ENCODE measurements around the gene BMP6.

Gene BMP6

GRCh38 chr6:7912736-7913517 lies 187.0 kb downstream of the BMP6 start:
- Histone ChIP-seq H3K4me1 (ENCODE audit: insufficient read depth, low read length) (no peaks in the 10 kb centered on the region), H3K4me3 (ENCODE audit: low read length) (no peak overlapping the region)

GRCh38 chr6:7914311-7914710 lies 188.4 kb downstream of the BMP6 start:
- Histone ChIP-seq H3K4me3 (ENCODE audit: low read length) (no peak overlapping the region), H3K9me3 (ENCODE audit: insufficient read depth, low read depth, low read length) (no peaks in the 10 kb centered on the region), H3K9ac (ENCODE audit: low read depth, low read length) (no peak overlapping the region), H3K27ac (ENCODE audit: low read length) (no peak overlapping the region), H3K27me3 (ENCODE audit: insufficient read depth, low read length) (peaks cover 43% of the 10 kb centered on the region), H3K36me3 (ENCODE audit: insufficient read depth, low read depth, low read length) (no peaks in the 10 kb centered on the region), H3K4me1 (ENCODE audit: insufficient read depth, low read length) (no peaks in the 10 kb centered on the region)

More at GRCh38 chr6:7912736-7913517, 187.0 kb downstream of the BMP6 start:
- H3K27ac ChIP-seq (ENCODE audit: low read length): no peak overlapping the region
- H3K27me3 ChIP-seq (ENCODE audit: insufficient read depth, low read length): peaks cover 43% of the 10 kb centered on the region
- H3K36me3 ChIP-seq (ENCODE audit: insufficient read depth, low read depth, low read length): no peaks in the 10 kb centered on the region
- no peak overlapping the region for H3K9ac ChIP-seq (ENCODE audit: low read depth, low read length)
- H3K9me3 ChIP-seq (ENCODE audit: insufficient read depth, low read depth, low read length): no peaks in the 10 kb centered on the region

- Histone ChIP-seq H3K4me3 (ENCODE audit: low read length) (no peak overlapping the region), H3K27me3 (ENCODE audit: insufficient read depth, low read length) (peaks cover 43% of the 10 kb centered on the region)
Observed at GRCh38 chr6:7914991-7915789, 189.3 kb downstream of the BMP6 start.

GRCh38 chr6:7916959-7917358 lies 191.1 kb downstream of the BMP6 start:
- H3K27ac ChIP-seq (ENCODE audit: low read length): no peak overlapping the region
- no peak overlapping the region for H3K4me3 ChIP-seq (ENCODE audit: low read length)
- no peaks in the 10 kb centered on the region for H3K9me3 ChIP-seq (ENCODE audit: insufficient read depth, low read depth, low read length)
- H3K4me1 ChIP-seq (ENCODE audit: insufficient read depth, low read length): no peaks in the 10 kb centered on the region
- peaks cover 31% of the 10 kb centered on the region for H3K27me3 ChIP-seq (ENCODE audit: insufficient read depth, low read length)
- no peak overlapping the region for H3K9ac ChIP-seq (ENCODE audit: low read depth, low read length)
- H3K36me3 ChIP-seq (ENCODE audit: insufficient read depth, low read depth, low read length): no peaks in the 10 kb centered on the region

More at GRCh38 chr6:7914991-7915789, 189.3 kb downstream of the BMP6 start:
- H3K9ac ChIP-seq (ENCODE audit: low read depth, low read length): no peak overlapping the region
- no peaks in the 10 kb centered on the region for H3K9me3 ChIP-seq (ENCODE audit: insufficient read depth, low read depth, low read length)
- H3K4me1 ChIP-seq (ENCODE audit: insufficient read depth, low read length): no peaks in the 10 kb centered on the region
- no peaks in the 10 kb centered on the region for H3K36me3 ChIP-seq (ENCODE audit: insufficient read depth, low read depth, low read length)
- no peak overlapping the region for H3K27ac ChIP-seq (ENCODE audit: low read length)

GRCh38 chr6:7917729-7918128 lies 191.8 kb downstream of the BMP6 start:
- H3K27ac ChIP-seq (ENCODE audit: low read length): no peak overlapping the region
- H3K9me3 ChIP-seq (ENCODE audit: insufficient read depth, low read depth, low read length): no peaks in the 10 kb centered on the region
- H3K9ac ChIP-seq (ENCODE audit: low read depth, low read length): no peak overlapping the region
- peaks cover 23% of the 10 kb centered on the region for H3K27me3 ChIP-seq (ENCODE audit: insufficient read depth, low read length)
- no peaks in the 10 kb centered on the region for H3K36me3 ChIP-seq (ENCODE audit: insufficient read depth, low read depth, low read length)
- H3K4me3 ChIP-seq (ENCODE audit: low read length): no peak overlapping the region
- no peaks in the 10 kb centered on the region for H3K4me1 ChIP-seq (ENCODE audit: insufficient read depth, low read length)

- no peaks in the 10 kb centered on the region for H3K36me3 ChIP-seq (ENCODE audit: insufficient read depth, low read depth, low read length)
- no peaks in the 10 kb centered on the region for H3K9me3 ChIP-seq (ENCODE audit: insufficient read depth, low read depth, low read length)
- peaks cover 17% of the 10 kb centered on the region for H3K27me3 ChIP-seq (ENCODE audit: insufficient read depth, low read length)
- no peak overlapping the region for H3K4me3 ChIP-seq (ENCODE audit: low read length)
- no peaks in the 10 kb centered on the region for H3K4me1 ChIP-seq (ENCODE audit: insufficient read depth, low read length)
- no peak overlapping the region for H3K9ac ChIP-seq (ENCODE audit: low read depth, low read length)
- H3K27ac ChIP-seq (ENCODE audit: low read length): no peak overlapping the region
Observed at GRCh38 chr6:7918403-7918802, 192.5 kb downstream of the BMP6 start.

GRCh38 chr6:7919871-7920270 lies 194.0 kb downstream of the BMP6 start:
- H3K9ac ChIP-seq (ENCODE audit: low read depth, low read length): no peak overlapping the region
- no peak overlapping the region for H3K4me3 ChIP-seq (ENCODE audit: low read length)
- H3K4me1 ChIP-seq (ENCODE audit: insufficient read depth, low read length): no peaks in the 10 kb centered on the region
- H3K27ac ChIP-seq (ENCODE audit: low read length): no peak overlapping the region
- H3K9me3 ChIP-seq (ENCODE audit: insufficient read depth, low read depth, low read length): peaks cover 6% of the 10 kb centered on the region
- no peaks in the 10 kb centered on the region for H3K36me3 ChIP-seq (ENCODE audit: insufficient read depth, low read depth, low read length)
- H3K27me3 ChIP-seq (ENCODE audit: insufficient read depth, low read length): peaks cover 2% of the 10 kb centered on the region; the same call in 1 of the 2 replicates

- Histone ChIP-seq H3K36me3 (ENCODE audit: insufficient read depth, low read depth, low read length) (no peaks in the 10 kb centered on the region), H3K9me3 (ENCODE audit: insufficient read depth, low read depth, low read length) (peaks cover 11% of the 10 kb centered on the region), H3K27me3 (ENCODE audit: insufficient read depth, low read length) (no peaks in the 10 kb centered on the region), H3K4me1 (ENCODE audit: insufficient read depth, low read length) (no peaks in the 10 kb centered on the region), H3K27ac (ENCODE audit: low read length) (no peak overlapping the region), H3K4me3 (ENCODE audit: low read length) (no peak overlapping the region), H3K9ac (ENCODE audit: low read depth, low read length) (no peak overlapping the region)
Observed at GRCh38 chr6:7920425-7920824, 194.5 kb downstream of the BMP6 start.

- Histone ChIP-seq H3K4me3 (ENCODE audit: low read length) (no peak overlapping the region), H3K9ac (ENCODE audit: low read depth, low read length) (no peak overlapping the region), H3K27me3 (ENCODE audit: insufficient read depth, low read length) (no peaks in the 10 kb centered on the region), H3K9me3 (ENCODE audit: insufficient read depth, low read depth, low read length) (peaks cover 18% of the 10 kb centered on the region), H3K27ac (ENCODE audit: low read length) (no peak overlapping the region), H3K4me1 (ENCODE audit: insufficient read depth, low read length) (no peaks in the 10 kb centered on the region), H3K36me3 (ENCODE audit: insufficient read depth, low read depth, low read length) (no peaks in the 10 kb centered on the region)
Observed at GRCh38 chr6:7921046-7921445, 195.1 kb downstream of the BMP6 start.

GRCh38 chr6:7921632-7922092 lies 195.8 kb downstream of the BMP6 start:
- Histone ChIP-seq H3K36me3 (ENCODE audit: insufficient read depth, low read depth, low read length) (no peaks in the 10 kb centered on the region), H3K9ac (ENCODE audit: low read depth, low read length) (no peak overlapping the region), H3K27me3 (ENCODE audit: insufficient read depth, low read length) (no peaks in the 10 kb centered on the region), H3K4me3 (ENCODE audit: low read length) (no peak overlapping the region), H3K27ac (ENCODE audit: low read length) (no peak overlapping the region), H3K9me3 (ENCODE audit: insufficient read depth, low read depth, low read length) (peaks cover 19% of the 10 kb centered on the region), H3K4me1 (ENCODE audit: insufficient read depth, low read length) (no peaks in the 10 kb centered on the region)

- Histone ChIP-seq H3K36me3 (ENCODE audit: insufficient read depth, low read depth, low read length) (no peaks in the 10 kb centered on the region), H3K9ac (ENCODE audit: low read depth, low read length) (no peak overlapping the region), H3K4me1 (ENCODE audit: insufficient read depth, low read length) (no peaks in the 10 kb centered on the region)
Observed at GRCh38 chr6:7922596-7922995, 196.7 kb downstream of the BMP6 start.

GRCh38 chr6:7924867-7925266 lies 199.0 kb downstream of the BMP6 start:
- no peak overlapping the region for H3K9ac ChIP-seq (ENCODE audit: low read depth, low read length)
- no peaks in the 10 kb centered on the region for H3K4me1 ChIP-seq (ENCODE audit: insufficient read depth, low read length)
- H3K27me3 ChIP-seq (ENCODE audit: insufficient read depth, low read length): no peaks in the 10 kb centered on the region
- H3K4me3 ChIP-seq (ENCODE audit: low read length): no peak overlapping the region
- H3K36me3 ChIP-seq (ENCODE audit: insufficient read depth, low read depth, low read length): no peaks in the 10 kb centered on the region
- H3K9me3 ChIP-seq (ENCODE audit: insufficient read depth, low read depth, low read length): peaks cover 19% of the 10 kb centered on the region
- no peak overlapping the region for H3K27ac ChIP-seq (ENCODE audit: low read length)

More at GRCh38 chr6:7922596-7922995, 196.7 kb downstream of the BMP6 start:
- Histone ChIP-seq H3K27me3 (ENCODE audit: insufficient read depth, low read length) (no peaks in the 10 kb centered on the region), H3K4me3 (ENCODE audit: low read length) (no peak overlapping the region), H3K27ac (ENCODE audit: low read length) (no peak overlapping the region), H3K9me3 (ENCODE audit: insufficient read depth, low read depth, low read length) (peaks cover 19% of the 10 kb centered on the region)

Measured in iPS-20b (cell line).